ENCODE data around the gene RPP25L. TPM values are rescaled to one million over a fixed set of nuclear protein-coding genes. Genes with fewer than 3 reads are reported as not detected.

The RPP25L gene
- polyA plus RNA-seq, 1 donor from 2014 or later, result 31.4 TPM

GRCh38 chr9:34633851-34634550 lies 22.1 kb upstream of the RPP25L start:
- H2AFZ ChIP-seq (ENCODE audit: low read depth, low read length), result no peak overlapping the region
- no peak overlapping the region for H3K4me3 ChIP-seq (ENCODE audit: low read length)
- H3K9ac ChIP-seq (ENCODE audit: low read length), result no peak overlapping the region
- H3K27ac ChIP-seq (ENCODE audit: low read length), result no peak overlapping the region
- H3K9me3 ChIP-seq (ENCODE audit: low read length), result no peaks in the 10 kb centered on the region
- H3K4me2 ChIP-seq (ENCODE audit: low read length), result no peak overlapping the region
- H3F3A ChIP-seq (ENCODE audit: insufficient read depth, low read length, poor library complexity, severe bottlenecking), result no peaks in the 10 kb centered on the region
- H3K27me3 ChIP-seq (ENCODE audit: insufficient read depth, low read depth, low read length), result peaks cover 10% of the 10 kb centered on the region
- no peaks in the 10 kb centered on the region for H3K36me3 ChIP-seq (ENCODE audit: insufficient read depth, low read length)
- no peaks in the 10 kb centered on the region for H4K20me1 ChIP-seq (ENCODE audit: insufficient read depth)
- TF ChIP-seq EP300 (conservative IDR thresholded peaks at IDR 0.05; ENCODE audit: poor library complexity, severe bottlenecking), result no peak
- no peak for TF ChIP-seq POLR2AphosphoS5 (IDR thresholded peaks at IDR 0.05)
- no peak for TF ChIP-seq TAF1 (IDR thresholded peaks at IDR 0.05; ENCODE audit: low read depth)
- TF ChIP-seq RAD21 (conservative IDR thresholded peaks at IDR 0.05), result peak; percentile 83
- no peak for TF ChIP-seq MXI1 (conservative IDR thresholded peaks at IDR 0.05; ENCODE audit: poor library complexity, severe bottlenecking)
- TF ChIP-seq CTCF (IDR thresholded peaks at IDR 0.05; ENCODE audit: poor library complexity, severe bottlenecking), result peak; percentile 92
- TF ChIP-seq EZH2 (IDR thresholded peaks at IDR 0.05; ENCODE audit: borderline replicate concordance, insufficient read depth, low read length, poor library complexity, severe bottlenecking), result no peak
- no peak for TF ChIP-seq REST (IDR thresholded peaks at IDR 0.05; ENCODE audit: borderline replicate concordance)
- peak; percentile 81 for TF ChIP-seq SMC3 (conservative IDR thresholded peaks at IDR 0.05; ENCODE audit: poor library complexity)
- H3K9me2 ChIP-seq (ENCODE audit: insufficient read depth, low read length), result no peaks in the 10 kb centered on the region
- peaks cover 6% of the 10 kb centered on the region for H3K79me2 ChIP-seq (replicated peaks; ENCODE audit: insufficient read depth, low read length)

- peaks cover 17% of the 10 kb centered on the region for H3K27me3 ChIP-seq (ENCODE audit: insufficient read depth, low read depth, low read length)
- no peak for TF ChIP-seq CTCF (IDR thresholded peaks at IDR 0.05; ENCODE audit: poor library complexity, severe bottlenecking)
- H3K4me2 ChIP-seq (ENCODE audit: low read length), result no peak overlapping the region
These were observed 21.3 kb upstream of the RPP25L start for GRCh38 chr9:34633166-34633565.

More at GRCh38 chr9:34633166-34633565, 21.3 kb upstream of the RPP25L start:
- H3K9me3 ChIP-seq (ENCODE audit: low read length), result no peaks in the 10 kb centered on the region
- no peaks in the 10 kb centered on the region for H4K20me1 ChIP-seq (ENCODE audit: insufficient read depth)
- no peaks in the 10 kb centered on the region for H3F3A ChIP-seq (ENCODE audit: insufficient read depth, low read length, poor library complexity, severe bottlenecking)
- H3K9me2 ChIP-seq (ENCODE audit: insufficient read depth, low read length), result no peaks in the 10 kb centered on the region
- H2AFZ ChIP-seq (ENCODE audit: low read depth, low read length), result no peak overlapping the region
- H3K4me3 ChIP-seq (ENCODE audit: low read length), result no peak overlapping the region
- H3K36me3 ChIP-seq (ENCODE audit: insufficient read depth, low read length), result no peaks in the 10 kb centered on the region
- H3K27ac ChIP-seq (ENCODE audit: low read length), result no peak overlapping the region
- peaks cover 6% of the 10 kb centered on the region for H3K79me2 ChIP-seq (replicated peaks; ENCODE audit: insufficient read depth, low read length)
- H3K9ac ChIP-seq (ENCODE audit: low read length), result no peak overlapping the region
